GM19025 (cell line): ENCODE measurements around the gene CCDC8.
"Not testable (repeated sequence)": the region's sequence is repeated elsewhere in the genome, so short reads cannot be mapped to it uniquely, and the experiment has no call there.

ENCODE experiments used
- ATAC-seq: cut with Tn5 transposase; IDR thresholded peaks from one replicate; pipeline ENCODE4 v1.9.1; 2021; ENCODE audit warnings: mild to moderate bottlenecking, low read depth, moderate library complexity; ENCODE audit not compliant: unreplicated experiment

Gene CCDC8

DNA sequence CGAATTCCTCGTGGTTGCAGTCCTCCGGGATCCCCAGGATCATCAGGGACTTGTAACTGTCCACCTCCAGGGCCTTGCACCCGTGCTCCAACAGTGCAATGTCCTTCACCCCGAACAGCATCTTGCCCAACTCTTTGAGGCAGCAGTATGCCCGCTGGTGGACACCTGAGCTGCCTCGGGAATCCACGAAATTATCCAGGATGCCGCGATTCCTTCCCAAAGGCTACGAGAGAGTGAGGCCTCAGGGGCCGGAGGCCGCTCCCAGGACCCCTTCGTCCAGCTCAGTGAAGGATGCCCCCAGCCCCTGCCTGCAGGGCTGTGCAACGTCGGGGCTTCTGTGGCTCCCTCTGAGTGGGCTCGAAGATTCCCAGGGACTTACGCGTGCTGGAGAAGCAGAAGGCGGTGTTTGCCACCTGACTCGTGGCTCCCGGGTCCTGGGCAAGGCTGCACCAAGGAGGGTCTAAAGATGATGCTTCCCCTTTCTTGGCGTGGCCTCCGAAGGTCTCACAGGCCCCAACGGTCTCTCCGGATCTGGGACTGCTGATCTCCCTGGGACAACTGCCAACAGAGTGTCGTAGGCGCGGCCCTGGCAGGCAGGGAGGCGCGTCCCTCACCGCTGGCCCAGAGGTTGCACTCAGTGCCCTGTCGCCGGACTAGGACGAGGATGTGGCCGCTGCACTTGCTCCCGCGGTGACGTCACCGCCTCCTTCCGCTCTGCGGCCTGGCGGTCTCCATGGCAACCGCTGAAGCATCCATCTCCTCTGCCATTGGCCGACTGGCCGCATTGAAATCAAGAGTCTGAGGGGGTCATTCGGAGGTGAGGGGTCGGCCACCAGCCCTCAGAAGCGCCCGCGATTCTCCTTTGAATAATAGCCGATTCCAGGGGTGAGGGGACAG, 15.1 kb upstream of the CCDC8 start, which contains the start of gene PNMA8C:
Gene PNMA8C (minus strand): TSS at position 698 of the 897 bp plus-strand sequence. CDS start 577 bp downstream, at position 121.
- ATAC-seq = no peak

GRCh38 chr19:46427518-46428045, 14.2 kb upstream of the CCDC8 start:
- ATAC-seq = no peak

DNA sequence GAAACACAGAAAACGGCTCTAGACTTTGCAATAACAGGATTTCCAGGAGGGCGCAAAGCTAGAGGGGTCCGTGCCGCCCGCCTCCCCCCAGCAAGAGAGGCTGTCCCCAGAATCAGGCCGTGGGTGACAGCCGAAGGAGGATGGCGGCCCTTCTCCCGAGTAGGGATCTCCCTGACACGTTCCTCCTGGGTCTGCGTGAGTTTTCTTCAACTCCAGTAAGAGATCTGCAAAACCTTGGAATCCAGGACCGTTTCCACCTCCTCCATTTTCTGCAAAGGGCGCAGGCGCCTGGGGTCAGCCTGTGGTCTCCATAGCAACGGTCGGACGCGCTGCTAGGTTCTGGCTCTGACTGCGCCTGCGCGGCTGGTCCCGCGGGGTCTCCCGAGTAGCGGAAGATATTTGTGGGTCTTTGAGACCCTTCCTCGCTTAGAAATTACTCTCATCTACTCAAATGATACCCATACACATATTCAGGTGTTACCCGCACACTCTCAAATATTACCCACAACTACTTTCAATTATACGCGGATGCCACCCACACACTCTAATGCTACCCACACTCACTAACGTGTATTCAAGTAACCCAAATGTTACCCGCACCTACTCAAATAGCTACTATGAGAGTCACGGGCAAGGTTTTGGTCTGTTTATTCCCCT, 13.3 kb upstream of the CCDC8 start:
- no peak for ATAC-seq

DNA sequence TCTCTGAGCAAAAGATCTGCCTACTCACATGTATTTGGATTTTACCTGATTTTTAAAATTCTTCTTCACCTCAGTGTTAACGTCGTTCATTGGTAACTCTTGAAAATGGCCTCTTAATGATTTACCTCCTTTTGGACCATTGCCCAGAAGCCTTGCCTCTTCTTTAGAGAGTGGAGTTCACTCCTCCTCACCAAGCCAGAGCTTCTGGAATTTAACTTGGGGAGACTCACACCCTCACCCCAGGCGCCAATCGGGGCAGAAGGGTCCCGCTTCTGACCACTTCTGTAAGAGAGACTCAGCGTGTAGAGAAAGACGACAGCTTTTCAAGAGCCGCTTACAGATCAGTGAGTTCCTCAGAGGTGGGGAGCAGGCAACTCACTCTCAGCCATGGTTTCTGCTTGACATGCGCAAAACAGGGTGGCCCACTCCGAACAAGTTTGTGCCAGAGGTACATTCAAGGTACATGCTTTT, 12.7 kb upstream of the CCDC8 start:
- no peak for ATAC-seq

GRCh38 chr19:46423188-46423587, 9.8 kb upstream of the CCDC8 start:
- no peak for ATAC-seq

DNA sequence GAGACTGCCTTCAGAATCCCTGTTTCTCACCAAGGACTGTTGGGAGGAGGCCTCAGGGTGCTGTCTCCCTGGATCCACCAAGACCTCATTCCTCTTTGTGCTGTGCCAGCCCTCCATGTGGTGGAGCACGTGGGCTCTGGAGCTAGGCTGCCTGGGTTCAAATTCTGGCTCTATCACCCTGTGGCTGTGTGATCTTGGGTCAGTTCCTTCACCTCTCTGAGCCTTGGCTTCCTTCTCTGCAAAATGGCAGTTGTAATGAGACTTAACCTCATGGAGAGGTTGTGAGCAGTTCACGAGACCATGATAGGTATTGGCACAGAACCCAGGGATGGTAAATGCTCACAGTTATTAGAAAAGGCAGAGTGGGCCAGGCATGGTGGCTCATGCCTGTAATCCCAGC, 9.0 kb upstream of the CCDC8 start:
- no peak for ATAC-seq

- no peak for ATAC-seq
Measured at GRCh38 chr19:46420056-46420455, 6.7 kb upstream of the CCDC8 start.

GRCh38 chr19:46415804-46416709, 2.7 kb upstream of the CCDC8 start:
- ATAC-seq = not testable (repeated sequence)

- ATAC-seq = not testable (repeated sequence)
Measured at GRCh38 chr19:46414899-46415298, 1.5 kb upstream of the CCDC8 start.

- ATAC-seq = no peak
Measured at GRCh38 chr19:46412650-46413261, 608 bp downstream of the CCDC8 start.

DNA sequence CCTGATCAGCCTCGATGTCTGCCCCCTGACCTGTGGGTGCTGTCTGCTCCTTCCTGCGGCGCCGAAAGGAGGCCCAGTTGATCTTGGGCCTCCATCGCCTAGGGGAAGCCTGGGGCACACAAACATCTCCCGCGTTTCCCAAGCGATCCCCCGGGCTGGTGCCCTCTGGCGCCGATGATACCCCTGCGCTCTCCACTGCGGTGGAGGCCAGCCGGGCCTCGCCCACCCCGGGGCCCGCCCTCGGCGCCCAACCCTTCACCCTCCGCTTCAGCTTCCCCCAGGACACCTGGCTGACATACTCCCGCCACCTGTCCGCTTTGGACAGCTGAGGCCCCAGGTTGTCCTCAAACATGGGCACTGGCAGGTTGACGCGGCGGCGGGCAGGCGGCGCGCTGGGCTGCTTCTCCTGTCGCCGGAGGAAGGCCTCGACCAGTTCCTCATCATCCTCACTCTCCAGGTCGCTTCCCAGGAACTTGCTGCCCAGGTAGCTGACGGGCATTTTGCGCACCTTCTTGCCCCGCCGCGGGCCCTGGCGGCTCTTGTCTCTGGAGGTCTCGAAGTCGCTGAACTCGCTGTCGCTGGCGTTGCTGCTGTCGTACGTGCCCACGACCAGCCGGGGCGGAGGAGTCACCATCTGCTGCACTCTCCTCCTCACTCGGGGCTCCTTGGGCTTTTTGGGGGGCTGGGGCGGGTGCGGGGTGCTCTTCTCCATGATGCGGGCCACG, 1.3 kb downstream of the CCDC8 start:
- ATAC-seq = no peak

- ATAC-seq = no peak
Measured at GRCh38 chr19:46411088-46411924, 2.1 kb downstream of the CCDC8 start.

DNA sequence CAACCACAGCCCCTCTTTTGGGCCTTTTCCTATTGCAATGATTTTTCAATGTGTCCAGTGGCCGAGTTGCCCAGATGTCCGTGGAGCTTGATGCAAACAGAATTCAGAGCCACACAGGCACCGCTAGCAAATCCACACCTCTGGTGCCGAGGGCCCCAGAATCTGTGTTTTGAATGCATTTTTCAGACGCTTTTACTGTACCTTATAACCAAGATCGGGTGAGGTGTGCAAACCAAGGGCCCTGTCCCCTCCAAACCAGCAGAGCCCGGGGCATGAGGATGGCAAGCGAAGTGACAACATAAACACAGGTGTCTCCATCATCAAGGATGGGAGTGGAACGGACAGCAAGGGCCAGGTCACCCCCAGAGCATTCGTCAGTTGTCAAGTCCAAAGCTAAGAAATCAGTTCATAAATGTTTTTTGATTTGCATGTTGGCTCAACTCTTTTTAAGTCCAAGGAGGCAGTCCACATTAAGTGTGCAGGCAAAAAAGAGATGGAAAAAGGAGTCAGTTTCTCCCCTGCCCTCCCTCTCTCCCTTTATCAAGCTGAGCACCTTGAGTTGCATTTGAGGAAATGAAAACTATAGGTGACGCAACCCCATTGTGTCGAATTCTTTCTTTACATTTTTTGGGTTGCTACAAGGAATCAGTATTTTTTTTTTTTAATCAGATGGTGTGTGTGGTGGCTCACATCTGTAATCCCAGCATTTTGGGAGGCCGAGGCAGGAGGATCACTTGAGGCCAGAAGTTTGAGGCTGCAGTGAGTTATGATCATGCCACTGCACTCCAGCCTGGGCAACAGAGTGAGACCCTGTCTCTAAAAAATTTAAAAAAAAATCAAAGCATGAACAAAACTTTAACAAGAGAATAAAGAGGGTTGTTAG, 2.9 kb downstream of the CCDC8 start:
- ATAC-seq = no peak

GRCh38 chr19:46409191-46409590, 4.2 kb downstream of the CCDC8 start:
- no peak for ATAC-seq

DNA sequence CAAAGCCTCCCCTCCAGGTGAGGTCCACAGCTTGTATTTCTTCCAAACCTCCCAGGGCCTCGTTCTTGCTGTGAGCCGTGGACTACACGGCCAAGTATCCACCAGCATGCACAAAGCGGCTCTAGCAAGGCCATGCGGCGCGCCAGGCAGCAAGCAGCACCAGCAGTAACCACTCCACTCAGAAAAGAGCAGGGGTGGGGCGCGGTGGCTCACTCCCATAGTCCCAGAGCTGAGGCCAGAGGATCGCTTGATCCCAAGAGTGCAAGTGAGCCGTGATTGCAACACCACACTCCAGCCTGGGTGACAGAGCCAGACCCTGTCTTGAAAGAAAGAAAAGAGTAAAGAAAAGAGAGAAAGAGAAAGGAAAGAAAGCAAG, 4.7 kb downstream of the CCDC8 start:
- no peak for ATAC-seq

GRCh38 chr19:46407856-46408663, 5.3 kb downstream of the CCDC8 start:
- ATAC-seq = no peak

GRCh38 chr19:46406976-46407375, 6.4 kb downstream of the CCDC8 start:
- ATAC-seq = no peak
